SU-DHL-6 (cell line): ENCODE data around the gene RUBCNL.

ENCODE experiments used
- CTCF ChIP-seq: fragments of 200-600 bp; sonication (generic); IDR thresholded peaks from one replicate; pipeline ENCODE4 v1.5.1; 2017; ENCODE audit warnings: antibody characterized with exemption, mild to moderate bottlenecking, low read length, moderate library complexity; ENCODE audit not compliant: insufficient read depth, poor library complexity, severe bottlenecking
- EZH2phosphoT487 ChIP-seq: fragments of 200-600 bp; sonication (generic), shearing (Covaris generic); conservative IDR thresholded peaks from 2 replicates; pipeline ENCODE4 v1.6.1; 2018; ENCODE audit warnings: mild to moderate bottlenecking, antibody characterized with exemption, low read length, moderate library complexity, mixed read lengths

GRCh38 chr13:46345398-46345797, 41.7 kb downstream of the RUBCNL start:
- TF ChIP-seq CTCF (no peak), EZH2phosphoT487 (no peak)
